ENCODE results near the gene SPPL2B.

SPPL2B gene

DNA sequence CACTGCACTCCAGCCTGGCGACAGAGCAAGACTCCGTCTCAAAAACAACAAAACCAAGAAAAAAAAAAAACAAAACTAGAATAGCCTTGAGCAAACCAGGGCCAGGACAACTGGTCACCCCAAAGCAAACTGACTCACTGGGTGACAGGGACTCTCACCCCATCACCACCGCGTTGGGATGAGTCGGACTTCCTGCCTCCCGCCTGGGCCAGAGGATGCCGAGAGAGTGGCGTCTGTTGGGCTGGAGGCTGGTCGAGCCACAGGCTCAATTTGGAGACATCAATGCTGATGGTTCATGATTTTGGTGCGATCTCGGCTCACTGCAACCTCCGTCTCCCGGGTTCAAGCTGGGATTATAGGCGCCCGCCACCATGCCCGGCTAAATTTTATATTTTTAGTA, 43.2 kb downstream of the SPPL2B start:
- no peak for DNase-seq (ENCODE audit: low spot score)
- TF ChIP-seq, protein P1, sequence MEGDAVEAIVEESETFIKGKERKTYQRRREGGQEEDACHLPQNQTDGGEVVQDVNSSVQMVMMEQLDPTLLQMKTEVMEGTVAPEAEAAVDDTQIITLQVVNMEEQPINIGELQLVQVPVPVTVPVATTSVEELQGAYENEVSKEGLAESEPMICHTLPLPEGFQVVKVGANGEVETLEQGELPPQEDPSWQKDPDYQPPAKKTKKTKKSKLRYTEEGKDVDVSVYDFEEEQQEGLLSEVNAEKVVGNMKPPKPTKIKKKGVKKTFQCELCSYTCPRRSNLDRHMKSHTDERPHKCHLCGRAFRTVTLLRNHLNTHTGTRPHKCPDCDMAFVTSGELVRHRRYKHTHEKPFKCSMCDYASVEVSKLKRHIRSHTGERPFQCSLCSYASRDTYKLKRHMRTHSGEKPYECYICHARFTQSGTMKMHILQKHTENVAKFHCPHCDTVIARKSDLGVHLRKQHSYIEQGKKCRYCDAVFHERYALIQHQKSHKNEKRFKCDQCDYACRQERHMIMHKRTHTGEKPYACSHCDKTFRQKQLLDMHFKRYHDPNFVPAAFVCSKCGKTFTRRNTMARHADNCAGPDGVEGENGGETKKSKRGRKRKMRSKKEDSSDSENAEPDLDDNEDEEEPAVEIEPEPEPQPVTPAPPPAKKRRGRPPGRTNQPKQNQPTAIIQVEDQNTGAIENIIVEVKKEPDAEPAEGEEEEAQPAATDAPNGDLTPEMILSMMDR (IDR thresholded peaks at IDR 0.05; ENCODE audit: extremely low read depth, missing control alignments), result no peak

DNA sequence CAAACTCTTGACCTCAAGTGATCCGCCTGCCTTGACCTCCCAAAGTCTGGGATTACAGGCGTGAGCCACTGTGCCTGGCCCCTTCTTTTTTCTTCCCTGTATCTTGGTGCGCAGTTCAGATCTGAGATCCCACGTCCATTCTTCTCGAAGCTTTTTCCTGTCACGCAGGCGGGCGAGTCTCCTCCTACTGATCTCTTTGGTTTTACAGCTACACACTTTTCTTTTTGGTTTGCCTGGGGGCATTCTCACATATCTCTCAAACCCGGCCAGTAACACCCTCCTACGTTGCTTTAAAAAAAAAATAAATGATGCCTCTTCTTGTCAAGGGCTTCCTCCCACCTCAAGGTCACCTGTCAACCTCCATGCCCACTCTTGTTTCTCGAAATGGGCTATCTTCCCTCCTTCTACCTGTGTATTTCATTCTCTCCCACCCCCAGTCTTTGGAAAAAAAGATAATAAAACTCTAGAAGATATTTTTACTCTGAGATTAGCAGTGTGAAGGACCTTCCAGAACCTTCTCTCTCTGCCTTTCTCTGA, 43.7 kb downstream of the SPPL2B start:
- no peak for DNase-seq (ENCODE audit: low spot score)
- TF ChIP-seq, protein P1 (IDR thresholded peaks at IDR 0.05; ENCODE audit: extremely low read depth, missing control alignments), result no peak

DNA sequence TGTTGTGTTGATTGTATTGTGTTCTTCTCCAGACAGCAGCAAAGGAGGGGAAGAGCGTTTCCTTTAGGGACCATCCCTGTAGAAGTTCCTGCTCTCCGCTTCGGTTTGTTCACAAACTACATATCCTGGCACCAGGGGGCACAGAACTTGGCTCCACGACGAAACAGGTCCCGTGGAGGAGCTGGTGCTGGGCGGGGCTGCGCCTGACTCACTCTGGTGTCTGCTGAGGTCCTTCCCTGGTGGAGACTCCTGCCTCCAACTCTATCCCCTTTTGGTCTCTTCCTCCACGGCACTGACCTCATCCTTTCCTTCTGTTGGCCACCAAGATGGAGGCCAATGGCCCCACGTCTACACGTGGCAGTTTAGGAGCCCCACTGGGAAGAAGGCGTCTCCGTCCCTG, 46.3 kb downstream of the SPPL2B start:
- TF ChIP-seq, protein P1 (IDR thresholded peaks at IDR 0.05; ENCODE audit: extremely low read depth, missing control alignments), result no peak
- DNase-seq (ENCODE audit: low spot score), result no peak

DNA sequence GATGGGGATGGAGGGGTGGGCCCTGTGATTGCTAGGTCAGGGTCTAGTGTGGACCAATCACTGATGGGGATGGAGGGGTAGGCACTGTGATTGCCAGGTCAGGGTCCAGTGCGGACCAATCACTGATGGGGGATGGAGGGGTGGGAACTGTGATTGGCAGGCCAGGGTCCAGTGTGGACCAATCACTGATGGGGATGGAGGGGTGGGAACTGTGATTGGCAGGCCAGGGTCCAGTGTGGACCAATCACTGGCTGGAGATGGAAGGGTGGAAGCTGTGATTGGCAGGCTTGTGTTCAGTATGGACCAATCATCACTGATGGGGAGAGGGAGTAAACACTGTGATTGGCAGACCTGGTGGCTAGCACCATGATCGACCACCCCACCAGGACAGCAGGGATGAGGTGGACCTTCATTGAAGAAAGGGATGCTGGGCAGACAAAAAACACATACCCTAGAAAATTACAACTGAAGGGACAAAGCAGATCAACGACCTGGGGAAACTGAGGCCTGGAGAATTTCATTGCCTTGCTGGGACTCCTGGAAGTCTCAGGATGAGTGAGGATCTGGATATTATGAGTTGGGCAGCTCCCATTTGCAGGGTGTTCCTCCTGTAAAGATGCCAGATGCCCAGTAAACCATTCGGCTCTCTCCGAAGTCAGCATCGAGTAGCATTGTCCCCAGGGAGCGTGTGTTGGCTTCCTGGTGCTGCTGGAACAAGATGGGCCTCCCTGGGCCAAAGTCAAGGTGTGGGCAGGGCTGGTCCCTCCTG, 47.1 kb downstream of the SPPL2B start:
- TF ChIP-seq, protein P1 (IDR thresholded peaks at IDR 0.05; ENCODE audit: extremely low read depth, missing control alignments), result no peak
- no peak for DNase-seq (ENCODE audit: low spot score)

DNA sequence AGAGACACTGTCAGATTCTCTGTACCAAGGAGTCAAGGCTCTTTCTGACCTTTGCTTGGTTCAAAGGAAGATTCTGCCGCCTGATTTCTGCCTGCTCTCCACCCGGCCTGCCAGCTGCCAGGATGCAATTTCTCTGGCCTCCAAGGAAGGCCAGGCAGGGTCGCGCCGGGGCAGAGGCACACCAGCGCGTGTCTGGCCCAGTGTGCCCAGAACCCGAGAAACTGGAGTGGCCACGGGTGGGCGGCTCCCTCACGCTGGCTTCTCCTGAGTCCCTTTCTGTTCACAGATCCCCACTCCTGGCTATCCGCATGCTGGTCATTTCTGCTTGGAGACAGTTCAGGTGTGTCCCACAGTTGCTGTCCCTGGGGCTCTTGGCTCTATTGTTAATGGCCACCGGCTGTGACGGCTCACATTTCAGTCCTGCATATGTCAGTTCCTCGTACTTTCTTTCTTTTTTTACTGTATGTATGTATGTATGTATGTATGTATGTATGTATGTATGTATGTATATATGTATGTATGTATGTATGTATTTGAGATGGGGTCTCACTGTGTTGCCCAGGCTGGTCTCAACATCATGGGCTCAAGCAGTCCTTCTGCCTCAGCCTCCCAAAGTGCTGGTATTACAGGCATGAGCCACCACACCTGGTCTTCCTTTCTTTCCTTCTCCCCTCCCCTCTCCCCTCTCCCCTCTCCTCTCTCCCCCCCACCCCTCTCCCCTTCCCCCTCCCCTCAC, 48.5 kb downstream of the SPPL2B start:
- DNase-seq (ENCODE audit: low spot score), result no peak
- TF ChIP-seq, protein P1 (IDR thresholded peaks at IDR 0.05; ENCODE audit: extremely low read depth, missing control alignments), result no peak

DNA sequence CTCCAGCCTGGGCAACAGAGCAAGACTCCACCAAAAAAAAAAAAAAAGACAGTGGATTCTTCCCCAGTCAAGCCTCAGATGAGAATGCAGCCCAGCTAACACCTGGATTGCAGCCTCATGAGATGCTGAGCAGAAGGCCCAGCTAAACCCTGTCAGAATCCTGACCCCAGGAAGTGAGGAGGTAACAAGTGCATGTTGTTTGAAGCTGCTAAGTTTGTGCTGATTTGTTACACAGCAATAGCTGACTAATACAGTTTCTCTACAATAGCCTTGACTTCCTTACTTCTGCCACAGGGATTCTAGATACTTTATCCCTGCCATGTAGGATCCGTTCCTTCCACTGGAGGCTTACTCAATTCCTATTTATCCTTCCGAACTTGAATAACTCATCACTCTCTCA, 52.1 kb downstream of the SPPL2B start:
- no peak for DNase-seq (ENCODE audit: low spot score)
- TF ChIP-seq, protein P1 (IDR thresholded peaks at IDR 0.05; ENCODE audit: extremely low read depth, missing control alignments), result no peak

Measured in GM20000 (cell line).